H9 (cell line): Measurements from ENCODE around the gene GPR150. TPM values are rescaled to one million over a fixed set of nuclear protein-coding genes. Genes with fewer than 3 reads are reported as not detected.

ENCODE experiments used
- DNase-seq: peaks from one replicate; pipeline ENCODE4 v3.0.0-alpha.2; 2017
- H2AFZ ChIP-seq: one replicate; pipeline ENCODE4 v1.6.1; 2013; ENCODE audit warnings: mild to moderate bottlenecking, low read length, control low read depth, moderate library complexity
- H2AK5ac ChIP-seq: 2 replicates; pipeline ENCODE4 v1.6.1; 2013; ENCODE audit warnings: low read length, control low read depth, mixed read lengths; ENCODE audit not compliant: insufficient read length
- H2BK120ac ChIP-seq: one replicate; pipeline ENCODE4 v1.6.1; 2013; ENCODE audit warnings: low read depth, mild to moderate bottlenecking, low read length, control low read depth, inconsistent platforms; ENCODE audit not compliant: poor library complexity, severe bottlenecking
- H2BK12ac ChIP-seq: 2 replicates; pipeline ENCODE4 v1.6.1; 2013; ENCODE audit warnings: low read length, control low read depth, mixed read lengths, low read depth; ENCODE audit not compliant: insufficient read length
- H2BK15ac ChIP-seq: 2 replicates; pipeline ENCODE4 v1.6.1; 2013; ENCODE audit warnings: low read depth, low read length, control low read depth
- H2BK20ac ChIP-seq: one replicate; pipeline ENCODE4 v1.6.1; 2013; ENCODE audit warnings: low read depth, mild to moderate bottlenecking, low read length, control low read depth, inconsistent platforms; ENCODE audit not compliant: poor library complexity, severe bottlenecking
- H2BK5ac ChIP-seq: 2 replicates; pipeline ENCODE4 v1.6.1; 2013; ENCODE audit warnings: low read length, control low read depth, mixed read lengths; ENCODE audit not compliant: insufficient read length
- H3K14ac ChIP-seq: 2 replicates; pipeline ENCODE4 v1.6.1; 2013; ENCODE audit warnings: low read length, control low read depth; ENCODE audit not compliant: insufficient read depth
- H3K18ac ChIP-seq: 2 replicates; pipeline ENCODE4 v1.6.1; 2013; ENCODE audit warnings: low read depth, mild to moderate bottlenecking, mixed read lengths, low read length, control low read depth; ENCODE audit not compliant: insufficient read length
- H3K23ac ChIP-seq: 2 replicates; pipeline ENCODE4 v1.6.1; 2013; ENCODE audit warnings: low read length, control low read depth, mixed read lengths, low read depth; ENCODE audit not compliant: insufficient read length
- H3K23me2 ChIP-seq: 2 replicates; pipeline ENCODE4 v1.6.1; 2013; ENCODE audit warnings: low read depth, mild to moderate bottlenecking, mixed read lengths, low read length, control low read depth; ENCODE audit not compliant: insufficient read length, poor library complexity, severe bottlenecking
- H3K27ac ChIP-seq: 2 replicates; pipeline ENCODE4 v1.5.1; 2013; ENCODE audit warnings: low read length, control low read depth, mixed read lengths, low read depth; ENCODE audit not compliant: insufficient read length
- H3K27me3 ChIP-seq: 2 replicates; pipeline ENCODE4 v1.6.1; 2013; ENCODE audit warnings: low read length, control low read depth, inconsistent platforms; ENCODE audit not compliant: insufficient read depth
- H3K4ac ChIP-seq: 2 replicates; pipeline ENCODE4 v1.6.1; 2013; ENCODE audit warnings: low read depth, mild to moderate bottlenecking, control low read depth, inconsistent platforms, low read length, moderate library complexity
- H3K4me1 ChIP-seq: 2 replicates; pipeline ENCODE4 v1.6.1; 2013; ENCODE audit warnings: low read length, control low read depth, inconsistent platforms; ENCODE audit not compliant: insufficient read depth
- H3K4me2 ChIP-seq: 2 replicates; pipeline ENCODE4 v1.6.1; 2013; ENCODE audit warnings: low read length, control low read depth, mixed read lengths; ENCODE audit not compliant: insufficient read length, insufficient read depth
- H3K56ac ChIP-seq: 2 replicates; pipeline ENCODE4 v1.6.1; 2013; ENCODE audit warnings: low read depth, mild to moderate bottlenecking, mixed read lengths, low read length, control low read depth; ENCODE audit not compliant: insufficient read length
- H3K79me1 ChIP-seq: 2 replicates; pipeline ENCODE4 v1.6.1; 2013; ENCODE audit warnings: low read depth, mild to moderate bottlenecking, moderate library complexity, low read length, control low read depth, inconsistent platforms; ENCODE audit not compliant: insufficient read depth, poor library complexity, severe bottlenecking
- H3K79me2 ChIP-seq: 2 replicates; pipeline ENCODE4 v1.6.1; 2013; ENCODE audit warnings: low read length, control low read depth, inconsistent platforms; ENCODE audit not compliant: insufficient read depth
- H3K9ac ChIP-seq: 2 replicates; pipeline ENCODE4 v1.6.1; 2013; ENCODE audit warnings: low read length, control low read depth, mixed read lengths; ENCODE audit not compliant: insufficient read length; ENCODE audit errors: extremely low read depth
- H3K9me3 ChIP-seq: one replicate; pipeline ENCODE4 v1.6.1; 2013; ENCODE audit warnings: low read depth, low read length, inconsistent platforms; ENCODE audit not compliant: control insufficient read depth
- H3T11ph ChIP-seq: one replicate; pipeline ENCODE4 v1.6.1; 2013; ENCODE audit warnings: mild to moderate bottlenecking, low read length, control low read depth, inconsistent platforms
- H4K20me1 ChIP-seq: one replicate; pipeline ENCODE4 v1.6.1; 2013; ENCODE audit not compliant: control insufficient read depth, insufficient read length, insufficient read depth
- H4K5ac ChIP-seq: 2 replicates; pipeline ENCODE4 v1.6.1; 2013; ENCODE audit warnings: low read depth, mild to moderate bottlenecking, mixed read lengths, low read length, control low read depth; ENCODE audit not compliant: insufficient read length
- H4K8ac ChIP-seq: replicated peaks from 2 replicates; pipeline ENCODE4 v1.6.1; 2013; ENCODE audit warnings: low read length, control low read depth, mixed read lengths, low read depth; ENCODE audit not compliant: insufficient read length
- H4K91ac ChIP-seq: 2 replicates; pipeline ENCODE4 v1.6.1; 2013; ENCODE audit warnings: low read depth, mild to moderate bottlenecking, moderate library complexity, mixed read lengths, low read length, control low read depth; ENCODE audit not compliant: insufficient read length
- H3K27ac Mint-ChIP-seq, 3 experiments: 2 replicates in 2 of 3; 3 replicates in 1 of 3; pipeline ENCODE4 v1.8.0; 2020 to 2021; ENCODE audit warnings: mixed read lengths in 3 of 3, mild to moderate bottlenecking in 1 of 3, moderate library complexity in 1 of 3
- H3K27me3 Mint-ChIP-seq: 2 replicates; pipeline ENCODE4 v1.8.0; 2021; ENCODE audit warnings: low read depth, mild to moderate bottlenecking, moderate library complexity, mixed read lengths
- H3K36me3 Mint-ChIP-seq, 3 experiments: 2 replicates in 2 of 3; 3 replicates in 1 of 3; pipeline ENCODE4 v1.8.0; 2020 to 2021; ENCODE audit warnings: low read depth in 3 of 3, mixed read lengths in 3 of 3; ENCODE audit not compliant: insufficient read depth in 1 of 3
- H3K4me1 Mint-ChIP-seq, 2 experiments: 2 replicates each; pipeline ENCODE4 v1.8.0; 2020; ENCODE audit warnings: mixed read lengths in 2 of 2
- H3K4me3 Mint-ChIP-seq, 2 experiments: 2 replicates in 1 of 2; 3 replicates in 1 of 2; pipeline ENCODE4 v1.8.0; 2020 to 2021; ENCODE audit warnings: mild to moderate bottlenecking in 2 of 2, mixed read lengths in 2 of 2, moderate library complexity in 1 of 2
- H3K9me3 Mint-ChIP-seq, 2 experiments: 2 replicates in 1 of 2; 3 replicates in 1 of 2; pipeline ENCODE4 v1.8.0; 2020; ENCODE audit warnings: mild to moderate bottlenecking in 2 of 2, mixed read lengths in 2 of 2, moderate library complexity in 1 of 2
- total RNA-seq: library from RNA; stranded (reverse); gene quantifications from 2 replicates; pipeline ENCODE4 v1.2.1, GENCODE V29; 2021
- TF ChIP-seq, protein P1 (sequence below): fragments of 200-600 bp; sonication (generic); conservative IDR thresholded peaks from 3 replicates; pipeline ENCODE4 v1.8.0; 2021; ENCODE audit warnings: antibody characterized with exemption, mild to moderate bottlenecking

GPR150 gene
- total RNA-seq, 1 experiment from 2014 or later = not detected

DNA sequence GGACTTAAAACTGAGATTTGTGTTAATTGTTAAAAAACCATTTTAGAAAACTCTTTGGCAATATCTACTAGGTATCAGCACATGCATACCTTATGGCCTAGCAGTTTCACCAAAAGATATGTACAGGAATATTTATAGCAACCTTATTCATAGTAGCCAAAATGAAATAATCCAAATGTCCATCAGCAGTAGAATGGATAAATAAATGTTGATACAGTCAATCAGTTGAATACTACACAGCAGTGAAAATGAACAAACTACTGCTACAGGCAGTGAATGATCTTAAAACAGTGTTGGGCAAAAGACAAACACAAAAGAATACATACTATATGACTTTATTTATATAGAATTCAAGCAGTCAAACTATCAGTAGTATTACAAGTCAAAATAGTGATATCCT lies 43.1 kb downstream of the GPR150 start:
- Histone ChIP-seq H3K23ac (no peak overlapping the region), H4K20me1 (no peaks in the 10 kb centered on the region), H3K4me1 (no peaks in the 10 kb centered on the region; the same call in 1 of the 2 replicates), H2BK120ac (no peak overlapping the region), H3K79me1 (no peaks in the 10 kb centered on the region), H3K23me2 (no peaks in the 10 kb centered on the region), H2BK20ac (no peak overlapping the region), H2BK5ac (no peak overlapping the region), H2BK15ac (no peak overlapping the region), H3K18ac (no peak overlapping the region), H3K79me2 (no peaks in the 10 kb centered on the region), H3K27me3 (no peaks in the 10 kb centered on the region), H4K8ac (no peak overlapping the region), H2BK12ac (no peak overlapping the region), H3K9ac (no peak overlapping the region), H3K4me2 (no peak overlapping the region), H3T11ph (no peak overlapping the region), H4K5ac (no peak overlapping the region), H3K4ac (no peak overlapping the region), H3K9me3 (no peaks in the 10 kb centered on the region), H2AFZ (no peak overlapping the region), H3K56ac (no peak overlapping the region), H3K27ac (no peak overlapping the region), H2AK5ac (no peak overlapping the region), H3K14ac (no peak overlapping the region), H4K91ac (no peak overlapping the region)
- TF ChIP-seq, protein P1, sequence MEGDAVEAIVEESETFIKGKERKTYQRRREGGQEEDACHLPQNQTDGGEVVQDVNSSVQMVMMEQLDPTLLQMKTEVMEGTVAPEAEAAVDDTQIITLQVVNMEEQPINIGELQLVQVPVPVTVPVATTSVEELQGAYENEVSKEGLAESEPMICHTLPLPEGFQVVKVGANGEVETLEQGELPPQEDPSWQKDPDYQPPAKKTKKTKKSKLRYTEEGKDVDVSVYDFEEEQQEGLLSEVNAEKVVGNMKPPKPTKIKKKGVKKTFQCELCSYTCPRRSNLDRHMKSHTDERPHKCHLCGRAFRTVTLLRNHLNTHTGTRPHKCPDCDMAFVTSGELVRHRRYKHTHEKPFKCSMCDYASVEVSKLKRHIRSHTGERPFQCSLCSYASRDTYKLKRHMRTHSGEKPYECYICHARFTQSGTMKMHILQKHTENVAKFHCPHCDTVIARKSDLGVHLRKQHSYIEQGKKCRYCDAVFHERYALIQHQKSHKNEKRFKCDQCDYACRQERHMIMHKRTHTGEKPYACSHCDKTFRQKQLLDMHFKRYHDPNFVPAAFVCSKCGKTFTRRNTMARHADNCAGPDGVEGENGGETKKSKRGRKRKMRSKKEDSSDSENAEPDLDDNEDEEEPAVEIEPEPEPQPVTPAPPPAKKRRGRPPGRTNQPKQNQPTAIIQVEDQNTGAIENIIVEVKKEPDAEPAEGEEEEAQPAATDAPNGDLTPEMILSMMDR = no peak
- no peaks in the 10 kb centered on the region for H3K36me3 Mint-ChIP-seq
- H3K4me3 Mint-ChIP-seq = no peak overlapping the region
- no peak overlapping the region for H3K27ac Mint-ChIP-seq
- H3K27me3 Mint-ChIP-seq = no peaks in the 10 kb centered on the region
- peaks cover 9 to 10% of the 10 kb centered on the region in 2 experiments; a peak in 3 of 4 replicates for H3K4me1 Mint-ChIP-seq
- H3K9me3 Mint-ChIP-seq = no peaks in the 10 kb centered on the region
- no peak for DNase-seq
